SH-SY5Y (cell line): ENCODE data around the gene CRISP2.

Experiments used
- GATA2 ChIP-seq: IDR thresholded peaks from 2 replicates; pipeline ENCODE4 v1.6.1; 2011; ENCODE audit warnings: mild to moderate bottlenecking, low read depth, low read length
- GATA3 ChIP-seq: IDR thresholded peaks from 2 replicates; pipeline ENCODE4 v1.6.1; 2011; ENCODE audit warnings: low read depth, mild to moderate bottlenecking, low read length, moderate library complexity

The CRISP2 gene, protein sequence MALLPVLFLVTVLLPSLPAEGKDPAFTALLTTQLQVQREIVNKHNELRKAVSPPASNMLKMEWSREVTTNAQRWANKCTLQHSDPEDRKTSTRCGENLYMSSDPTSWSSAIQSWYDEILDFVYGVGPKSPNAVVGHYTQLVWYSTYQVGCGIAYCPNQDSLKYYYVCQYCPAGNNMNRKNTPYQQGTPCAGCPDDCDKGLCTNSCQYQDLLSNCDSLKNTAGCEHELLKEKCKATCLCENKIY

DNA sequence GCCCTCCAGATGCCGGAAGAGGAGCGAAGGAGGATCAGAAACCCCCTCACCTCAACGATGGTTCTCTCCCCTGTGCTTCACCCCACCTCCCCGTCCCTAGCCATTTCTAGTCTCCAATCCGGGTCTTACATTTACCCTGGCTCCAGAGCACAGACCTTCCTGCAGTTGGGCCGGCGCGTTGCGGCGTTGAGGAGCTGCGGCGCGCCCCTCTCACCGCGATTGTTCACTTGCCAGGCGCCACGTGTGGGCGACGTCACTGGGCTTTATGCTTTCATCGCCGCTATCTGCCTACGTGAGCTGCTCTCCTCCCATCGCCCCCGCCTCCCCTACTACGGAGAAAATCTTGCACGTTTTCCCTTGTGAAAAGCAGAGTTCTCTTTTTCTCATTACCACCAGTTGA lies at the start of gene CRISP2:
Gene CRISP2 (minus strand): TSS at position 198 of the 400 bp plus-strand sequence. CDS start 4,347 bp downstream, outside the sequence.
- no peak for TF ChIP-seq GATA3
- no peak for TF ChIP-seq GATA2

DNA sequence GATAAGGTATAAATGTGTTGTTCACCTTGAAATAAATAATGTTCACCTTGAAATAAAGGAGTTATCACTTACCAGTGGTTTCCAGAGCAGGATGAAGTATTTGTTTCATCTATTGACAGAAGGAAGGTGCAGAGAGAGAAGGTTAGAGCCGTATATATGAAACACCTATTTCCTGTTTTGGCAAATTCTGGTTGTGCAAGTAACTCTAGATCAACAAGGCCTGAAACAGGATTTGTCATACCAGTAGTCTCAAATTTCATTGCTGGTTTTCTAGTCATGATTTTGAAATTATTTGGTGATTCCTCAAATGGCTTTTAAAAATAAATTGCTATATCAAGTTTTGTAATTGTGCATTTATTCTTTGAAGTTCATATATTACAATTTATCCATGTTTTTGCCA lies 30.9 kb upstream of the CRISP2 start, which contains the start of gene CRISP3:
Gene CRISP3 (minus strand): TSS at position 130 of the 400 bp plus-strand sequence. CDS start 21 bp downstream, at position 109.
- TF ChIP-seq GATA2: no peak
- TF ChIP-seq GATA3: no peak

DNA sequence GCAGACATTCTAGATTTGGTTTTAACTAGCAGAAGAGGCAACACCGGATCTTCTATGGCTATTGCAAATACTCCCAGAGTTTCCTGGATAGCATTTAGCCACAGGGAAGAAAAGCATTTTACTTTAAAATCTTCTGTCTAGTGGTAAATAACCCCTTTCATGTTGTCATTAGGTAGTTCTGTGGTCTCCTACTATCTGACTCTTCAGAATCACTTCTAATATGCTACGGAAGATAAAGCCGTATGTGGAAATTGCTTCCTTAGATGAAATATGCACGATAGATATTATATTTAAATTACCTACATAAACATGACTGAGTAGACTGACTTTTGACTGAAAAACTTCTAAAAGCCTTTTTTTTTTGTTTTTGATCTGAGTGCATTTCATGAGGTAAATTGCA lies 30.1 kb upstream of the CRISP2 start:
- TF ChIP-seq GATA2 (no peak), GATA3 (no peak)

DNA sequence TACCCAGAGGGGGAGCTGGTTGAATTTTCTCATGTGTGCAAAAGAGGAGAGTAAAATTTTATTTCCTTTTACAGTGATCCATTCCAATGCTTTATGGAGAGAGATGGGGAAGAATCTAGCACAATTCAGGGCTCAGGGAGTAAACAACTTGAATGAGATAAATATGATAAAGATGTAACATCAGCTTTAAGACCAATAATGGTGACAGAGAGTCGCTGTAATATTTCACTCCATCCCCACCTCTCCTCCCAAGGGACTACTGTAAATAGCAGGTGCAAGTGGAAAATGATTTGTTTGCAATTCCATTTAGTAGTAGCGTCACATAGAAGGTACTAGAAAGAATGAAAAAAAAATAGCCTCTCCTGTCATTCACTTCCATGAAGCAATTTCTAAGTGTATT lies 26.1 kb upstream of the CRISP2 start:
- no peak for TF ChIP-seq GATA2

DNA sequence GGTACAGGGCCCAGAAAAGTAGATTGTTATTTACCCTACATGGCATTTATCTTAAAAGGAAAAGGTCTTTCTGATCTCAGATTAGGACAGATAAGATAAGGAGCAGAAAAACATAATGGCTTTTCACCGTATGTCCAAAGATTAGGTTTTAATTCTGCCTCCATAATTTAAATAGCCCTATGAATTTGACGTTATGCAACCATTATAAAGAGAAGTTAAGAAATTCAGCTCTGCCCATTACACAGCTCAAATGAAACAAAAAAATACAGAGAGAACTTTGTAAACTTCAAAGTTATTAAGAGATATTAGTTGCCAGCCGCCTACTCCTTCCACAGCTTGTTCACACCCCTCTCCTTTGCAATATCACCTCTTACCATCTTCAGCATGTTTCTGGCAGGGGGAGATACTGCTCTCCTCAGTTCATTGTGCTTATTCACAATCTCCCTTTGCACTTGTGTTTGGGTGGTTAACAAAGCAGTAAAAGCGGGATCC lies 22.7 kb upstream of the CRISP2 start:
- TF ChIP-seq GATA3: no peak
- TF ChIP-seq GATA2: no peak

DNA sequence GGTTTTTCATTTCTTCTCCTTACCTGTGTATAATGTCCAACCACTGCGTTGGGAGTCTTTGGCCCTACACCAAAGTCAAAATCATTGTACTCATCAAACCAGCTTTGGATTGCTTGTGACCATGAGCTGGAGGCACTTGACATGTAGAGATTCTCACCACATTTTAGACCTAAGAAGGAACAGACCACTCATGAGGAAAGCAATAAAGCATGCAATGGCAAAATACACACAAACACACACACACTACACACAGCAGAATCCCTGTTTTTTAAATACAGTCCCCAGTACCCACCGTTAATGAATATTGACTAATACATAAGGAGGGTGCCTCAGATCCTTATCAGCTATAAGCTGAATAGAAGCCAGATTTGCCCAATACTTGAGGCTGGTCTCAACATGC lies 20.3 kb upstream of the CRISP2 start:
- TF ChIP-seq GATA2 (no peak), GATA3 (no peak)

DNA sequence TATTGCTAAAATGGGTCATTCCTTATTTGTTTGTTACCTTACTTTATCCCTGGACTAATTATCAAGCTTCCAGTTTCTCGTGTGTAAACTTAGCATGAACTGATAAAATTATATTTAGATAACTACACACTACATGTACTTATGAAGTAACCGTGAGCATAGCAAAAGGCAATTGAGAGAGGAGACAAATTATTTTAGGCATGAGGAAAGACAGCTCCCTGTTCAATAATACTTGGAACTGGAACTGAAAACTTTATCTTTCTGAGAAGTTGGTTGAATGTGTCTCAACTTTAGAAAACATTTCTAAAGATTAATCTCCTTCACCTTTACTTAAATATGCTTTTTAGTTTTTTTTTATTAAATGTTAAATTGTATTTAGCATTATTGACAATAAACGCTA lies 19.4 kb upstream of the CRISP2 start:
- TF ChIP-seq GATA3 (no peak), GATA2 (no peak)

DNA sequence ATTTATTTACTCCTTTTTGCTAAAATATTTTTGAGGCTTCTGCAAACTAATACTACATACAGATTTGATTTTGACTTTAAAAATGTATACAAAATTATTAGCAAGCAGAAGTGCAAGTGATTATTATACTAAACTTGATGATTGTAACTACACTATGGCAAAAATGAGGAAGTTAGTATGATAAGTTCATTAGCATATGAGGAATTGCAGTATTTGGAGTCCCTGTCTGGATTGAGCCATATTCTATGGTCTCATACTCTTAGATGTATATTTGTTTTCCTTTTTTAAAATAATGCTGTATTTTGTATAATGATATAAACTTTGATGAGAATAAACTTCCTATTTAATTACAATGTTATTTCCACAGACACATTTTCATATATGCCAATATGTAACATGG lies 16.9 kb upstream of the CRISP2 start:
- TF ChIP-seq GATA2 (no peak), GATA3 (no peak)

DNA sequence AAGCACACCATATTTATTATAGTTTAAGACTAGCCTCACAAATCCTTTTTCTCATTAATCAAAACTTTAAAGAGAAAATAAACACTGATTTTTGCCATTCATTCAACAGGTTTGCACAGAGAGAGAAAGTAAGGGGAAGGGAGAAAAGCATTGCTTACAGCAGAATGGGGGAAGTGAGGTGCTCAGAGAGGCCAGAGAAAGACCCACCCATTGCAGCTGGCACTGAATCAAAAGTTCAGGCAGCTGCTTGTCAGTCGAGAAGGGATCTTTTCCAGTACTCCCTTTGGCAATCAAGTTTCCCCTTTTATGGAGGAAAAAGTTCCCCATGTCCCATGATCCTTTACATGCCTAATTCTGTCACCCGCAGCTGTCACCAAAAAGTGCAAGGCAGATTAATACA lies 8.0 kb upstream of the CRISP2 start:
- TF ChIP-seq GATA2 (no peak), GATA3 (no peak)

DNA sequence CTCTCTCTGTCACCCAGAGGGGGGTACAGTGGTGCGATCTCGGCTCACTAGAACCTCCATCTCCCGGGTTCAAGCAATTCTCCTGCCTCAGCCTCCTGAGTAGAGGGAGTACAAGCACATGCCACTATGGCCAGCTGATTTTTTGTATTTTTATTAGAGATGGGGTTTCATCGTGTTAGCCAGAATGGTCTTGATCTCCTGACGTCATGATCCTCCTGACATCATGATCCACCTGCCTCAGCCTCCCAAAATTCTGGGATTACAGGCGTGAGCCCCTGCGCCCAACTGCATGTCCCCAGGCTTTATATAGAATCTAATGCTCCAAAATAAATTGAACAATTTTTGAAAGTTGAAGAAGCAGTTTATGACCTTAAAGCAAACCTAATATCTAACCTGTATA lies 7.0 kb upstream of the CRISP2 start:
- TF ChIP-seq GATA2 (no peak), GATA3 (no peak)

DNA sequence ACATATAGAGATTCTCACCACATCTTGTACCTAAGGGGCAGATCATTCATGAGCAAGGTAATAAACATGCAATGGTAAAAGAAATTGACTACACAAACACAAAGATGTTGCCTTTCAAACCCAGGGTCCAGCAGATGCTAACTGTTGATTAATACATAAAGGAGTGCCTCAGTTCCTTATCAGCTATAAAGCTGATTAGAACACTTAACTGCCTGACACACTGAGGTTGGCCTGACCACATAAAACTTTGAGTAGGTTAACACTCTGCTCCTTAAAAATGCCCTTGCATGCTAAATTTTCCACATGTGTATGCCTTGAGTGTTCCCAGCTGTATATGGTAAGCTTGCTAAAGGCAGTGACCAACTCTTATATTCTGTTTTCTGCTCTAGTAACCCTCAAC lies 14.9 kb downstream of the CRISP2 start:
- TF ChIP-seq GATA3: no peak
- TF ChIP-seq GATA2: no peak

DNA sequence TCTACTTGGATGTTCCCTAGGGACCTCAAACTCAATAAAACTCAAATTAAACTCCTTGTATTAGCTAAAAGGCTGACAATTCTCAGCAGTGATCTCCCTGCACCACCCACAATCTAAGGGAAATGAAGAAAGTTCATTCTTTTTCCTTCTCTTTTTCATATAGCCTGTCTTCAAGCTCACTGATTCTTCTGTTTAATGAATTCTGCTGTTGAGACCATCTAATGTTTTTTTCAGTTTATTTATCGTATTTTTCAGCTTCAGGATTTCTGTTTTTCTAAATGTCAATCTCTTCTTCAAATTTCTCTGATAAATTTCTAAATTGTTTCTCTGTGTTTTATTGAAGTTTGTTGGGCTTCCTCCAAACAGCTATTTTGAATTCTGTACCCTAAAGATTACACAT lies 19.8 kb downstream of the CRISP2 start:
- TF ChIP-seq GATA2 (no peak), GATA3 (no peak)

DNA sequence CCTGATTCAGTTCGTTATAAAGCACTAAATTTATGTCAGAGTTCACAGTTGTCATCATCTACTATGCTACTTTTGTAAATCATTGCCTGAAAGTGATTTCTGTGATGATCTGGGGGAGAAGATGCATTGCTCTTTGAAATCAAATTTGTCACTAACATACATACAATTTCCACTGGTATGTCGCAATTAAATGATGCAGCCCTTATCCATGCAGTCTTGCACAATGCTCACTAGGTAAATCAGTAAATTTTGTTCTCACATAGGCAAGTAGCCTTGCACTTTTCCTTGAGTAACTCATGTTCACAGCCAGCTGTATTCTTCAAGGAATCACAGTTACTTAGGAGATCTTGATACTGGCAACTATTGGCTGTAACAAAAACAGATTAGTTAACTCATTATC lies 20.8 kb downstream of the CRISP2 start:
- TF ChIP-seq GATA3 (no peak), GATA2 (no peak)

DNA sequence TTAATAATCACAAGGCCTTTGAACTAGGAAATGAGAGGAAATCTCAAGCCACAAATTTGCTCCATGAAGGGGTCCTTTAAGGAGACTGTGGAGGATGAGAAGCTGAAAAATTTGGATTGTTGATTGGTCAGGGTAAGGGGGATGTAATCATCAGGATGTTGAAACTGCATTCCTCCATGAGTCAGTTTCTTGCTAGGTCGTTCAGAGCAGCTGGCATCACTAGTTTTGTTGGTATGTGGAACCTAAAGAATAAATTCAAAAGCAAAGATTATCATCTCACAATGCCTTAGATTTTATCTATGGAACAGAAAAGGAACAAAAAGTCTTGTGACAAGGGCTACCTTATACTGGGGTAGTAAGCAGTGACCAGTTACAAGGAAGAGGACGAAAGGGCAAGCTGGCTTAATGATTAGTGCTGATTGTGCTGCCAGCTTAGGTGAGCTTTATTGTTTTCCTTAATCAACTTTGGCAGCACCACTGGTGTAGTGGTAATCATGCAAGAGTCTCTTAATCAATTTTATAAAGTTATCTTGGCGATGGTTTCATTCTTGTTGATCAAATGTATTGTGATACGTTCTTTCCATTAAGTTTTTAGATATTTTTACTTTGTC lies 36.6 kb downstream of the CRISP2 start:
- no peak for TF ChIP-seq GATA2
- no peak for TF ChIP-seq GATA3

DNA sequence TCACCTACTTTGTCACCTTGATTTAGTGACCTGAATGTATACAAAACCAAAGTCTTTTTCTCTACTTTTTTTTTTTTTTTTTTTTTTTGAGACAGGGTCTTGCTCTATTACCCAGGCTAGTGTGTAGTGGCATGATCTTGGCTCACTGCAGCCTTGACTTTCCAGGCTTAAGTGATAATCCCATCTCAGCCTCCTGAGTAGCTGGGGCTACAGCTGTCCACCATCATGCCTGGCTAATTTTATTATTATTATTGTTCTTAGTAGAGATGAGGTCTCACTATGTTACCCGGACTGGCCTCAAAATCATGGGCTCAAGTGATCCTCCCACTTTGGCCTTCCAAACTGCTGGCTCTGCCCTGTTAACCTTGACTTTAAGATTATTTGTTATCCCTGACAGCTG lies 37.5 kb downstream of the CRISP2 start:
- TF ChIP-seq GATA2 (no peak), GATA3 (no peak)

DNA sequence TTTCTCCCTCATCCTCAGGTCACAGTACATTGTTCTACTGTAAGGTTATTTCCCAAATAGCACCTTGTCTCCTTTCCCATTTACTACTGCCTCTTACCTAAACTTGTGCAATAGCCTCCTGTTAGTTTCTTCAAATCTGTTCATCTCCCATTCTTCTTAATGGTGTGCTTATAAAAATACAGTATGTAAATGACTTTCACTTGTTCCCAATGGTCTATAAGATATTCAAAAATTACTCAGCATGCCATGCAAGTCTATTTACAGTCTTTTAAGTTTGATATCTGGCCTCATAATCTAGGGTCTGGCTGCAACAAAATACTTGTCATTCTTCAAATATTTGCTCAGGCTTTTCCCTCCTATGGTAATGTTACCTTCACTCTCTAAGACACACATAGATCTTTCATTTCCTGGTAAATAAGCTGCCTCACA lies 45.2 kb downstream of the CRISP2 start:
- TF ChIP-seq GATA3 (no peak), GATA2 (no peak)
